Rectal smooth muscle tissue (tissue), 1 donor: ENCODE data around the gene PMIS2.

Experiments used
- H3K27ac ChIP-seq: one replicate; pipeline ENCODE4 v1.7.0; 2013; ENCODE audit warnings: low read depth, low read length, inconsistent platforms
- H3K27me3 ChIP-seq: one replicate; pipeline ENCODE4 v1.7.0; 2013; ENCODE audit warnings: low read length; ENCODE audit not compliant: control insufficient read depth, insufficient read depth
- H3K36me3 ChIP-seq: one replicate; pipeline ENCODE4 v1.7.0; 2013; ENCODE audit warnings: low read length; ENCODE audit not compliant: control insufficient read depth, insufficient read depth
- H3K4me1 ChIP-seq: one replicate; pipeline ENCODE4 v1.7.0; 2013; ENCODE audit warnings: low read length; ENCODE audit not compliant: control insufficient read depth, insufficient read depth
- H3K4me3 ChIP-seq: one replicate; pipeline ENCODE4 v1.7.0; 2013; ENCODE audit warnings: low read length
- H3K9ac ChIP-seq: one replicate; pipeline ENCODE4 v1.7.0; 2013; ENCODE audit warnings: low read length

The PMIS2 gene

DNA sequence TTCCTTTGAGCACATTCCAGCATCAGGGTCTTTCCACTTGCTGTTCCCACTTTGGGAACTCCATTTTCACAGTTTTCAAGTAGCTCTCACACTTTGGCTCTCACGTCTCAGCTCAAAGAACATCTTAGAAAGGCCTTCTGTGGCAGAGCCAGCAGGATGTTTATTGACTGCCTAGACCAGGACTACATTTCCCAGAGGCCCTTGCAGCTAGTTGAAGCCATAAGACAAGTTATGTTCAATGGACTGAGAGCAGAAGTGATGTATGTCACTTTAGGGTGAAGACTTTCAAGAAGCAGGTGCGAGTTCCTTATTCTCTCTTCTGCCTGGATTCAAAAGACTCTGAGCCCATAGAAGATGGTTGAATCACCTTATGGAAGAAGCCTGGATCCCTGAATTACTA lies 22.3 kb downstream of the PMIS2 start:
- Histone ChIP-seq H3K4me3 (no peak overlapping the region), H3K4me1 (peaks cover 2% of the 10 kb centered on the region), H3K27me3 (no peaks in the 10 kb centered on the region), H3K27ac (no peak overlapping the region), H3K9ac (no peak overlapping the region), H3K36me3 (no peaks in the 10 kb centered on the region)

DNA sequence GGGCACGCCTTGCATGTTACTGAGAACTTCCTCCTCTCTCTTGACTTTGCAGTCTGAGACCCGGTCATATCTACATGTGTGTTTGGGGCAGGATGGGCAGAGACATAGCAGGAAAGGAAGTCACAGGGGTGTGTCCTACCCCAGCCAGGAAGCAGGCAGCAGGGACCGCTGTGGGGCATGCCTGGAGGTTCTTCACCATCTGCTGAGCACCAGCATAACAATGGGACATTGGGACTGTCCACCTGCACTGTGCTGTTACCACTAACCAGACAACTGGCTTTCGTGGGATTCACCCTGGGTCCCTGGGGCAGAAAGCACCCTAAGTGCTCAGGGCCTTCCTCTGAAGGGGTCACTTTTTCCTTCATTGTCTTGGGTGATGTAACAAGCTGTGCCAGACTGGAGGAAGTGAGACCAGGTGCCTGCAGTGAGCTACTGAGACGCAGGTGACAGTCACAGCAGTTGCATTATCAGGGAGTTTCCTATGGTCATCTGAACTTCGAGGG lies 23.9 kb downstream of the PMIS2 start:
- no peak overlapping the region for H3K27ac ChIP-seq

DNA sequence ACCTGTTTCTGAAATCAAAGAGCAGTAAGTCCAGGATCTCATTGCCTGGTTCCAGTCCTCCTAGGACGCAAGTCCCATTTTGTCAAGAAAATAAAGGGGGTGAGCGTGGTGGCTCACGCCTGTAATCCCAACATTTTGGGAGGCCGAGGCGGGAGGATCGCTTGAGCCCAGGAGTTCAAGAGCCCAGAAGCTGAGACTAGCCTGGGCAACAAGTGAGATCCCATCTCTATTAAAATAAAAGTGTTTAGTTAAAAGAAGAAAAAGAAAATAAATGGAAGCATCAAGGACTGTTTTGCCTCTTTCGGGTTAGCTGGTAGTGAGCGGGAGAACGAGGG lies 26.2 kb downstream of the PMIS2 start:
- Histone ChIP-seq H3K36me3 (peaks cover 6% of the 10 kb centered on the region), H3K27me3 (no peaks in the 10 kb centered on the region), H3K9ac (no peak overlapping the region), H3K27ac (no peak overlapping the region), H3K4me3 (peak overlapping the region; percentile 74), H3K4me1 (peaks cover 2% of the 10 kb centered on the region)

More for the DNA sequence above, 23.9 kb downstream of the PMIS2 start:
- H3K4me3 ChIP-seq: no peak overlapping the region
- H3K36me3 ChIP-seq: no peaks in the 10 kb centered on the region
- no peak overlapping the region for H3K9ac ChIP-seq
- no peaks in the 10 kb centered on the region for H3K27me3 ChIP-seq
- peaks cover 2% of the 10 kb centered on the region for H3K4me1 ChIP-seq

- Histone ChIP-seq H3K4me1 (peaks cover 2% of the 10 kb centered on the region), H3K9ac (peak within 1 kb of the TSS; percentile 6), H3K27me3 (no peaks in the 10 kb centered on the region), H3K36me3 (peaks cover 6% of the 10 kb centered on the region), H3K4me3 (peak within 1 kb of the TSS; percentile 74), H3K27ac (no peak within 1 kb of the TSS)
These were observed 26.8 kb downstream of the PMIS2 start, which contains the start of gene HAUS5 for GRCh38 chr19:35612559-35613321. Gene HAUS5, plus strand, starts transcription at chr19:35612735. Its CDS starts 60 bp downstream, at chr19:35612795.

DNA sequence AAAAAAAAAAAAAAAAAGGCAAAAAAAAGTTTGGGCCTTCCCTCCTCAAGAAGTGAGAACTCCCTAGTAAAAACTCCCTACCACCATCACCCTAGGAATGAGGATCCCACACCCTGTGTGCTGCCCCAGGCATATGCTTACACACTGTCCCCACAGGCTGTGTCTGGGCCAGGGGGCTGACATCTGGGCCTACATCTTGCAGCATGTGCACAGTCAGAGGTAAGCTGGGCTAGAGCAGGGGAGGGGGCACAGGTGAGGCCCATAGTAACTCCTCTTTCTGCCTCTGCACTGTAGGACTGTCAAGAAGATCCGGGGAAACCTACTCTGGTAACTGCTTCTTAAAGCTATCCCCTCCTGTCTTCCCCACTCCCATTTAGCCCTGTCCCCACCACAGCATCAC lies 27.6 kb downstream of the PMIS2 start:
- H3K4me1 ChIP-seq: peaks cover 2% of the 10 kb centered on the region
- no peaks in the 10 kb centered on the region for H3K27me3 ChIP-seq
- H3K27ac ChIP-seq: no peak overlapping the region
- H3K9ac ChIP-seq: no peak overlapping the region
- no peak overlapping the region for H3K4me3 ChIP-seq
- H3K36me3 ChIP-seq: peaks cover 6% of the 10 kb centered on the region

GRCh38 chr19:35615036-35615435 lies 29.1 kb downstream of the PMIS2 start:
- Histone ChIP-seq H3K36me3 (peaks cover 6% of the 10 kb centered on the region), H3K9ac (no peak overlapping the region), H3K4me1 (peaks cover 2% of the 10 kb centered on the region), H3K27ac (no peak overlapping the region), H3K27me3 (no peaks in the 10 kb centered on the region), H3K4me3 (no peak overlapping the region)

DNA sequence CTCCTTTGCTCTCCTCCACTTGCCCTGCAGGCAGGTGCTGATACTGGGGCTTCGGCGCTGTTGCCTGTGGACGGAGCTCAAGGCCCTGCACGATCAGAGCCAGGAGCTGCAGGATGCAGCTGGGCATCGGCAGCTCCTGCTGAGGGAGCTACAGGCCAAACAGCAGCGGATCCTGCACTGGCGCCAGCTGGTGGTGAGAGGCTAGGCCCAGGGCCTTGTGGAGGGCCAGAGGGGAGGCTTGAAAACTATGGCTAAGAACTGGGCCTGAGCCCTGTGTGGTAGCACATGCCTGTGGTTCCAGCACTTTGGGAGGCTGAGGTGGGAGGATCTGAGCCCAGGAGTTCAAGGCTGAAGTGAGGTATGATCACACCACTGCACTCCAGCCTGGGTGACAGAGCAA lies 32.9 kb downstream of the PMIS2 start:
- peaks cover 6% of the 10 kb centered on the region for H3K36me3 ChIP-seq
- H3K9ac ChIP-seq: no peak overlapping the region
- no peak overlapping the region for H3K4me3 ChIP-seq
- no peaks in the 10 kb centered on the region for H3K27me3 ChIP-seq
- no peaks in the 10 kb centered on the region for H3K4me1 ChIP-seq
- no peak overlapping the region for H3K27ac ChIP-seq

- Histone ChIP-seq H3K4me1 (no peaks in the 10 kb centered on the region), H3K9ac (no peak overlapping the region), H3K4me3 (no peak overlapping the region), H3K27me3 (no peaks in the 10 kb centered on the region), H3K27ac (no peak overlapping the region), H3K36me3 (peaks cover 6% of the 10 kb centered on the region)
These were observed 33.4 kb downstream of the PMIS2 start for GRCh38 chr19:35619290-35619923.

DNA sequence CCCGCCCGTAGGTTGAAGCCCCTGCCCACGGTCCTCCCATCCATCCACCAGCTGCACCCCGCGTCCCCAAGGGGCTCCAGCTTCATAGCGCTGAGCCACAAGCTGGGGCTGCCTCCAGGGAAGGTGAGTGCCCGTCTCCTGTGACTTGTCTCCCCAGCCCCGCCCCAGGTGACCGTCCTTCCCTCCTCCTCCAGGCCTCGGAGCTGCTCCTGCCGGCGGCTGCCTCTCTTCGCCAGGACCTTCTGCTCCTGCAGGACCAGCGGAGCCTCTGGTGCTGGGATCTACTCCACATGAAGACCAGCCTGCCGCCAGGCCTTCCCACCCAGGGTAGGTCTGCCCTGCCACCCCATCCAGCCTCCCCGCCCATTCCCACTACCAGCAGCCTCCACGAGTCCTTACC lies 34.0 kb downstream of the PMIS2 start:
- Histone ChIP-seq H3K4me1 (no peaks in the 10 kb centered on the region), H3K4me3 (no peak overlapping the region), H3K27ac (no peak overlapping the region), H3K36me3 (peaks cover 6% of the 10 kb centered on the region), H3K27me3 (no peaks in the 10 kb centered on the region), H3K9ac (no peak overlapping the region)

DNA sequence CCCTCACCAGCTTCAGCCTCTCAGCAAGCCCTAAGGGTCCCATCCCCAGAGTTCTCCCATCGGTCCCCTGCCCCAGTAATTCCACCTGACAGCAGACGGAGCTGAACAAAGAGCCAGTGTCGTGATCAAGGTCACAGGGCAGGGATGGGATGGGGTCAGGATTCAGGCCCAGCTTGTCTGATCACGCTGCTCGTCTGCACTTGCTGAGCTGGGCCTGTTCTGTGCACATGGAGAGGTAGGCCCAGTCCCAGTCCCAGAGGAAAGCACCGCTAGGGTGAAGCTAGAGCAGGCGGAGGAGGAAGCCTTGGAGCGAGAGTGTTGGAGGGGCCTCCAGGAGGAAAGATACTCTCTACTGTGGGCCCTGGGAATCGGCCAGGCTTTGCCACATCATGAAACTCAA lies 35.7 kb downstream of the PMIS2 start:
- H3K27me3 ChIP-seq: no peaks in the 10 kb centered on the region
- H3K27ac ChIP-seq: no peak overlapping the region
- peaks cover 2% of the 10 kb centered on the region for H3K36me3 ChIP-seq
- no peaks in the 10 kb centered on the region for H3K4me1 ChIP-seq
- H3K4me3 ChIP-seq: no peak overlapping the region
- H3K9ac ChIP-seq: no peak overlapping the region

DNA sequence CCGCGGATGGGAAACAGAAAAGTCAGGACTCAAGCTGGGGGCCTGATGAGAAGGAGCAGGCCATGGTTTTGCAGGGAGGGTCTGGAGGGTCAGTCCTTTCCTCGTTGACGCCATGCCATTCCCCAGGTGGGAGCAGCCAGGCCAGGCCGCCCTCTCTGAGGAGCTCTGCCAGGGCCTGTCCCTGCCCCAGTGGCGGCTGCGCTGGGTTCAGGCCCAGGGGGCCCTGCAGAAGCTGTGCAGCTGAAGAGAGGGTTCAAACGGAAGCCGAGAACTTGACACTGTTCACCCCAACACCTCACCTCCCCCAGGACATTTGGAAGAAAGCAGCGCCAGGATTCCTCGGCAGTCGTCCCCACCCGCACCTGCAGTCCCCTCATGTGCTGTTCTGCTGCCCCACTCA lies 36.8 kb downstream of the PMIS2 start:
- Histone ChIP-seq H3K27ac (no peak overlapping the region), H3K9ac (no peak overlapping the region), H3K36me3 (no peaks in the 10 kb centered on the region), H3K4me3 (no peak overlapping the region), H3K27me3 (no peaks in the 10 kb centered on the region), H3K4me1 (no peaks in the 10 kb centered on the region)

- H3K4me3 ChIP-seq: no peak overlapping the region
- no peak overlapping the region for H3K27ac ChIP-seq
- H3K27me3 ChIP-seq: no peaks in the 10 kb centered on the region
- no peak overlapping the region for H3K9ac ChIP-seq
- H3K36me3 ChIP-seq: no peaks in the 10 kb centered on the region
- H3K4me1 ChIP-seq: no peaks in the 10 kb centered on the region
These were observed 37.5 kb downstream of the PMIS2 start for GRCh38 chr19:35623327-35624010.
